Measurements from ENCODE around the gene RBFOX2. TPM values are rescaled to one million over a fixed set of nuclear protein-coding genes. Genes with fewer than 3 reads are reported as not detected.
"Not testable (repeated sequence)": the region's sequence is repeated elsewhere in the genome, so short reads cannot be mapped to it uniquely, and the experiment has no call there.

Gene RBFOX2
- total RNA-seq, 1 experiment from 2014 or later: 147 TPM

DNA sequence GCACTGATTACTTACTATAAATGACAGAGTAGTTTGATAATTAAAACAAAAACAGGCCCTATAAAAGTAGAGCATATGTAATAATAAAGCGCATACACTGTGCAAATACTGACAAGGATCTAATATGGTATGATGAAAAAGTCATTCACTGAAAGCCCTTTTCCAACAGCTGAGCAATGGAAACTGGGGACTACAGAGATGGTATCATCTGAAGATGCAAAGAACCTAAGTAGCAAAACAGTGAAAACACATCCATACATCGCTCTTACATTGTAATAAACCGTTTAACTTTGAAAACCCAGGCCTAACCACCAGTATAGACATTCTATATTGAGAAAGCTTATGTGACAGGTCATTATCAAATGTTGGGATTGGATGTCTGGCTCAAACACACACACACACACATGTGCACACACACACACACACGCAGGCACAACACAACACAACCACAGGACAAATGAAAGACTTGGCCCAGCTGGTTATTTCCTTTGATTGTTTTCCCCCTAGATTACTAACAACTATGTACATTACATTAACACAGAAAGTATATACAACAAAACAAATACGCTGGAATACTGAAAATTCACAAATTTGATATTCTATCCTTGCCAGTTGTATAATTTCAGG, 191.4 kb downstream of the RBFOX2 start:
- H3K4me1 ChIP-seq: peaks cover 12% of the 10 kb centered on the region
- H3K27ac ChIP-seq: peak overlapping the region; percentile 89; the same call in 1 of the 2 replicates
- no peaks in the 10 kb centered on the region for H3K9me3 ChIP-seq (replicated peaks)
- H3K36me3 ChIP-seq: peaks cover 6% of the 10 kb centered on the region; the same call in 1 of the 2 replicates
- DNase-seq: peak in 1 of 2 experiments; percentile 16
- H3K4me3 ChIP-seq: peak overlapping the region; percentile 67
- H3K27me3 ChIP-seq: no peaks in the 10 kb centered on the region

GRCh38 chr22:35835998-35836691, 192.5 kb downstream of the RBFOX2 start:
- H3K27ac ChIP-seq: peak overlapping the region; percentile 89

DNA sequence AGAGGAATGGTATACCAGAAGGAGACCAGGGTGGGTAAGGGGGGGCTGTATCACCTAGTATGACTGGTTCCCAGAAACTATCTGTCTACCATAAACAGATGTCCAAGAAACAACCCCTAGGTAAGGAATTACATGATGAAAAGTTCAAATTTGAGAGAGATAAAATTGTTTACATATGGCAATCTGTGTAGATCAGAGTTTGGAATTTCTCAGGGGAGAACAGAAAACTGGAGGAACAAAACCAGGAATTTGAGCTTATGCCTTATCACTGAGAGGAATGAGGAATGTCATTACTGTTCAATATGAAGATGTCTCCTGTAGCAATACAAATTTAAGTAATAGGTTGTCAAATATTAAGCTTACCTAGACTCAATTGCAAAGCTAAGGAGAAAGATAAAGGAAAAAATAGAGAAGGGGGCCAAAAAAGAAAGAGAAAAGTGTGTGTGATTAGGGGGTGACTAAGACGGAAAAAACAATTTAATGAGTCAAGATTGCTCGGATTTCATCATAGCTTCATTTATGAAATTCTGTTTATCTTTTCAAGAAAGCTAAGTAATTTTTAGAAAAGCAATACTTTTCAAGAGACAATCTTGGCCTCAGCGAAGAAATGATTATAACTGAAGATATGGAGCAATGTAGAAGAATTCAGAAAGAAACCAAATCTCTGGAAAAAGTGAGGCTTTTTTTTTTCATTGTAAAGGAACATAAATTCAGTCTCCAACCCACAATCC, 193.2 kb downstream of the RBFOX2 start:
- H3K4me3 ChIP-seq: peak overlapping the region; percentile 67
- H3K4me1 ChIP-seq: peaks cover 6% of the 10 kb centered on the region; the same call in 1 of the 2 replicates
- H3K9me3 ChIP-seq (replicated peaks): no peaks in the 10 kb centered on the region
- peak overlapping the region; percentile 89 for H3K27ac ChIP-seq
- H3K36me3 ChIP-seq: peaks cover 14% of the 10 kb centered on the region
- no peaks in the 10 kb centered on the region for H3K27me3 ChIP-seq
- no peak for DNase-seq

More at GRCh38 chr22:35835998-35836691, 192.5 kb downstream of the RBFOX2 start:
- H3K9me3 ChIP-seq (replicated peaks): no peaks in the 10 kb centered on the region
- peak; percentile 81 to 91 for DNase-seq
- no peaks in the 10 kb centered on the region for H3K27me3 ChIP-seq
- peaks cover 10% of the 10 kb centered on the region for H3K4me1 ChIP-seq
- H3K4me3 ChIP-seq: peak overlapping the region; percentile 67
- H3K36me3 ChIP-seq: peaks cover 10% of the 10 kb centered on the region

DNA sequence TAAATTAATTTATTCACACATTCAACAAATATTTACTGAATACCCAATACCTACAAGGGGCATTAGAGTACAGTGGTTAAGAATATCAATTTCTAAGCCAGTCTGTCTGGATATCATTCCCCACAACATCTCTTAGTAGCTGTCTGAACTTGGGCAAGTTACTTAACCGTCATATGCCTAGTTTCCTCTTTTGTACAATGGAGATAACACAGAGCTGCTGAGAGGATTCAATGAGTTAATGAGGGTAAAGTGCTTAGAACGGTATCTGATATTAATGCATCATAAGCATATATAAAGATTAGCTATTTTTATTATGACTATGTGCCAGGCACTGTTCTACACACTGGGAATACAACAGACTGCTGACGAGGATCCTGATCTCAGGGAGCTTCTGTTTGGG, 194.6 kb downstream of the RBFOX2 start:
- Histone ChIP-seq H3K27me3 (no peaks in the 10 kb centered on the region), H3K36me3 (peaks cover 17% of the 10 kb centered on the region), H3K9me3 (replicated peaks) (no peaks in the 10 kb centered on the region; the same call in 1 of the 2 replicates), H3K27ac (no peak overlapping the region), H3K4me1 (peaks cover 6% of the 10 kb centered on the region; the same call in 1 of the 2 replicates), H3K4me3 (no peak overlapping the region)
- no peak for DNase-seq

GRCh38 chr22:35830305-35830704, 198.3 kb downstream of the RBFOX2 start:
- Histone ChIP-seq H3K27me3 (no peaks in the 10 kb centered on the region), H3K27ac (no peak overlapping the region), H3K36me3 (peaks cover 21% of the 10 kb centered on the region), H3K4me1 (no peaks in the 10 kb centered on the region; the same call in 1 of the 2 replicates), H3K9me3 (replicated peaks) (no peaks in the 10 kb centered on the region; the same call in 1 of the 2 replicates), H3K4me3 (no peak overlapping the region)
- no peak for DNase-seq

GRCh38 chr22:35824256-35824655, 204.4 kb downstream of the RBFOX2 start:
- no peak for DNase-seq
- Histone ChIP-seq H3K27me3 (no peaks in the 10 kb centered on the region), H3K4me1 (no peaks in the 10 kb centered on the region; the same call in 1 of the 2 replicates), H3K36me3 (peaks cover 19% of the 10 kb centered on the region), H3K4me3 (no peak overlapping the region), H3K27ac (no peak overlapping the region), H3K9me3 (replicated peaks) (no peaks in the 10 kb centered on the region; the same call in 1 of the 2 replicates)

DNA sequence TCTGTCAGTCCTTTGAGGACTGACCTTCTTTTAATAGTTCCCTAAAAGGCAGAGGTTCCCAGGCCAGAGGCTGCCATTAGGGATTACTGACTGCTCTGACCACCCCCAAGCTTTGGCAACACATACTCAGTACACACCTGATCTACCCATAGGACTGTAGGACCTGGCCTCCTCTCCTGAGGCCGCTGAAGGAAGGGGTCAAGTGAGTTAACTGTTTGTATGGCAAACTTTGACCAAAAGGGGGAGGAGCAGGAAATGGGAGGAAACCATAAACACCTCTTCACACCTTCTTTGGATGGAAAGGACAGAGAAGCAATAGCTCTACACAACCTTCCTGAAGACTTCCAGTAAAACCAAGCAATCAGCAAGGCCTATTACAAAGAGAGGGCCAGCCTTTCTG, 207.0 kb downstream of the RBFOX2 start:
- Histone ChIP-seq H3K27me3 (no peaks in the 10 kb centered on the region), H3K9me3 (replicated peaks) (no peaks in the 10 kb centered on the region), H3K4me1 (no peaks in the 10 kb centered on the region; the same call in 1 of the 2 replicates), H3K36me3 (peaks cover 24% of the 10 kb centered on the region), H3K27ac (no peak overlapping the region), H3K4me3 (no peak overlapping the region)
- no peak for DNase-seq

DNA sequence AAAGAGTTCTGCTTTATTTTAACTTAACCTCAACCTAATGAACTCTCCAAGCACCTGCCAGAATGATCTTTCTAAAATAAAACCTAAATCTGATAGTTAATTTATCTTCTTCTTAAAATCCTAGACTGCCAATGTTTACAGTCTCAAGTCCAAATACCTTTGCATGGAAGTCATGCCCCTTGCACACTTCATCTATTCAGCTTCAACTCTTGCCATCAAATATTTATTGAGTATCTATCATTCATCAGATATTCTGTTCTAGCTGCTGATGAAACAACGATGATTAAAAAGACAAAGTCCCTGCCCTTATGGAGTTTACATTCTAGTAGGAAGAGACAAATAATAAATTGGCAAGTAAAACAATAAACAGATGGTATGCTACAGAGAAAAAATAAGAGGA, 209.2 kb downstream of the RBFOX2 start:
- Histone ChIP-seq H3K36me3 (peaks cover 24% of the 10 kb centered on the region), H3K9me3 (replicated peaks) (no peaks in the 10 kb centered on the region), H3K27me3 (no peaks in the 10 kb centered on the region), H3K27ac (no peak overlapping the region), H3K4me1 (no peaks in the 10 kb centered on the region), H3K4me3 (no peak overlapping the region)
- no peak for DNase-seq

DNA sequence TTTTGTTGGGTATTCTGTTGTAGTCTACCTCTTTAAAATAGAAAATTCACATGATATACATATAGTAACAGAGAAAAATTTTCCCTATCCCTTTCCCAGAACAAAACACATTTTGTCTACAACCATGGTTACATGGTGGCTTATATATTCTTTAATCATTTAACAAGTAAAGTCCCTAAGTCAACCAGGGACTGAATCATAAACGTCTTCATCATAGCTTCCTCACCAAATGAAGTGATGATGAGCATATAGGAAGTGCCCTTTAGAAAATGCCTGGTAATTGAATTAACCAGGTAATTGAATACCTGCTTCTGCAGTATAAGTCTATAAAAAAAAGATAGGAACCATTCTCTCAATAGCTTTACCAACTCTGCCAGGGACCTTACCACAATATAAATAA, 209.7 kb downstream of the RBFOX2 start:
- no peak overlapping the region for H3K27ac ChIP-seq
- peaks cover 23% of the 10 kb centered on the region for H3K36me3 ChIP-seq
- no peaks in the 10 kb centered on the region for H3K27me3 ChIP-seq
- no peak for DNase-seq
- H3K4me1 ChIP-seq: no peaks in the 10 kb centered on the region
- H3K9me3 ChIP-seq (replicated peaks): no peaks in the 10 kb centered on the region
- no peak overlapping the region for H3K4me3 ChIP-seq

- H3K4me1 ChIP-seq: no peaks in the 10 kb centered on the region
- no peak overlapping the region for H3K4me3 ChIP-seq
- no peak for DNase-seq
- H3K9me3 ChIP-seq (replicated peaks): 0 out of 2 replicates have a peak, but pooled peaks cover 3% of the 10 kb centered on the region
- no peaks in the 10 kb centered on the region for H3K27me3 ChIP-seq
- peaks cover 44% of the 10 kb centered on the region for H3K36me3 ChIP-seq
- H3K27ac ChIP-seq: no peak overlapping the region
Observed at GRCh38 chr22:35812600-35812999, 216.0 kb downstream of the RBFOX2 start.

DNA sequence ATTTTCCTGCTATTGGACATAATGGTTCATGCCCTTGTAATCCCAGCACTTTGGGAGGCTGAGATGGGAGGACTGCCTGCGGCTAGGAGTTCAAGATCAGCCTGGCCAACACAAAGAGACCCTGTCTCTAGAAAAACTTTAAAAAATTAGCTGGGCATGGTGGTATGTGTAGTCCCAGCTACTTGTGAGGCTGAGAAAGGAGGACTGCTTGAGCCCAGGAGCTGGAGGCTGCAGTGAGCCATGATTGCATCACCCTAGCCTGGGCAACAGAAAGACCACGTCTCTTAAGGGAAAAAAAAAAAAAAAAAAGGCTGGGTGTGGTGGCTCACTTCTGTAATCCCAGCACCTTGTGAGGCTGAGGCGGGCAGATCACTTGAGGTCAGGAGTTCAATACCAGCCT, 217.0 kb downstream of the RBFOX2 start:
- Histone ChIP-seq H3K27me3 (no peaks in the 10 kb centered on the region), H3K27ac (no peak overlapping the region), H3K4me3 (no peak overlapping the region), H3K36me3 (peaks cover 43% of the 10 kb centered on the region), H3K9me3 (replicated peaks) (0 out of 2 replicates have a peak, but pooled peaks cover 3% of the 10 kb centered on the region), H3K4me1 (no peaks in the 10 kb centered on the region)
- DNase-seq: no peak

GRCh38 chr22:35809816-35810215, 218.8 kb downstream of the RBFOX2 start:
- H3K4me1 ChIP-seq: no peaks in the 10 kb centered on the region
- no peak overlapping the region for H3K27ac ChIP-seq
- H3K36me3 ChIP-seq: peaks cover 44% of the 10 kb centered on the region

GRCh38 chr22:35808377-35808776, 220.2 kb downstream of the RBFOX2 start:
- Histone ChIP-seq H3K36me3 (peaks cover 50% of the 10 kb centered on the region), H3K27ac (no peak overlapping the region), H3K27me3 (no peaks in the 10 kb centered on the region), H3K4me1 (no peaks in the 10 kb centered on the region), H3K4me3 (no peak overlapping the region), H3K9me3 (replicated peaks) (0 out of 2 replicates have a peak, but pooled peaks cover 3% of the 10 kb centered on the region)
- DNase-seq: no peak

More at GRCh38 chr22:35809816-35810215, 218.8 kb downstream of the RBFOX2 start:
- DNase-seq: no peak
- no peak overlapping the region for H3K4me3 ChIP-seq
- no peaks in the 10 kb centered on the region for H3K27me3 ChIP-seq
- H3K9me3 ChIP-seq (replicated peaks): 0 out of 2 replicates have a peak, but pooled peaks cover 3% of the 10 kb centered on the region

DNA sequence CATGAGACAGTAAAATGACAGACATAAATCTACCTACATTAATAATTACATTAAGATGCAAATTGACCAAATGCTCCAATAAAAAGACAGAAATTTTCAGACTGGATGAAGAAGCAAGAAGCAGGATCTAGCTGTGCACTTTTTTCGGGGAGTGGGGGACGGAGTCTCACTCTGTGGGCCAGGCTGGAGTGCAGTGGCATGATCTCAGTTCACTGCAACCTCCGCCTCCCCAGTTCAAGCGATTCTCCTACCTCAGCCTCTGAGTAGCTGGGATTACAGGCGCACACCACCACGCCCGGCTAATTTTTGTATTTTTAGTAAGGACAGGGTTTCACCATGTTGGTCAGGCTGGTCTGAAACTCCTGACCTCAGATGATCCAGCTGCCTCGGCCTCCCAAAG, 222.0 kb downstream of the RBFOX2 start:
- not testable (repeated sequence) for H3K9me3 ChIP-seq (replicated peaks); H3K27ac ChIP-seq; H3K4me1 ChIP-seq; DNase-seq; H3K4me3 ChIP-seq; H3K27me3 ChIP-seq
- H3K36me3 ChIP-seq: peaks cover 62% of the 10 kb centered on the region

DNA sequence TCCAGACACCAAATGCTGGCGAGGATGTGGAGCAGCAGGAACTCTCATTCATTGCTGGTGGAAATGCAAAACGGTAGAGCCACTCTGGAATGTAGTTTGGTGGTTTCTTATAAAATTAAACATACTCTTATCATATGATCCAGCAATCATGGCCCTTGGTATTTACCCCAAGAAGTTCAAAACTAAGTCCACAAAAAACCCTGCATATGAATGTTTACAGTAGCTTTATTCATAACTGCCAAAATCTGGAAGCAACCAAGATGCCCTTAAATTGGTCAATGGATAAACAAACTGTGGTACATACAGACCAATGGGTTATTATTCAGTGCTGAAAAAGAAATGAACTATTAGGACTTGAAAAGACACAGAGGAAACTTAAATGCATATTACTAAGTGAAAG, 223.2 kb downstream of the RBFOX2 start:
- H3K27ac ChIP-seq: no peak overlapping the region
- H3K4me1 ChIP-seq: no peaks in the 10 kb centered on the region
- H3K36me3 ChIP-seq: peaks cover 63% of the 10 kb centered on the region
- no peaks in the 10 kb centered on the region for H3K27me3 ChIP-seq
- H3K4me3 ChIP-seq: no peak overlapping the region
- no peak for DNase-seq
- H3K9me3 ChIP-seq (replicated peaks): 0 out of 2 replicates have a peak, but pooled peaks cover 3% of the 10 kb centered on the region

Data from SJCRH30 (cell line).